Measurements from ENCODE around the gene CDH5.

The CDH5 gene

DNA sequence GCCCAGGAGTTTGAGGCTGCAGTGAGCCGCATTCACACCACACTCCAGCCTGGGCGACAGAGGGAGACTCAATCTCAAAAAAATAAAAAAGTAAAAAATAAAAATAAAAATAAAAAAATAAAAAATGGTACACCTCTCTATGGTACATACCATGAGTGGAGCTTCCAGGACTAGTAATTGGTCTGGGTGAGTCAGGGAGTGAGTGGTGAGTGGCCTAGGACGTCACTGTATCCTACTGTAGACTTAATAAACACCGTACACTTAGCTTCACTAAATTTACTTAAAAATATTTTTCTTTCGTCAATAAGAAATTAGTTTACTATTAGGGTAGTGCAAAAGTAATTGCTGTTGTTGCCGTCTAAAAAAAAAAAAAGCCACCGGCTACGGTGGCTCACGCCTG, 9.0 kb downstream of the CDH5 start:
- DNase-seq: no peak

GRCh38 chr16:66376114-66376513, 9.6 kb downstream of the CDH5 start:
- no peak for DNase-seq

GRCh38 chr16:66376577-66377305, 10.2 kb downstream of the CDH5 start:
- DNase-seq: no peak

GRCh38 chr16:66377324-66377723, 10.8 kb downstream of the CDH5 start:
- DNase-seq: no peak

GRCh38 chr16:66378741-66379570, 12.5 kb downstream of the CDH5 start:
- DNase-seq: no peak

- DNase-seq: no peak
Measured at GRCh38 chr16:66379571-66379941, 13.1 kb downstream of the CDH5 start.

DNA sequence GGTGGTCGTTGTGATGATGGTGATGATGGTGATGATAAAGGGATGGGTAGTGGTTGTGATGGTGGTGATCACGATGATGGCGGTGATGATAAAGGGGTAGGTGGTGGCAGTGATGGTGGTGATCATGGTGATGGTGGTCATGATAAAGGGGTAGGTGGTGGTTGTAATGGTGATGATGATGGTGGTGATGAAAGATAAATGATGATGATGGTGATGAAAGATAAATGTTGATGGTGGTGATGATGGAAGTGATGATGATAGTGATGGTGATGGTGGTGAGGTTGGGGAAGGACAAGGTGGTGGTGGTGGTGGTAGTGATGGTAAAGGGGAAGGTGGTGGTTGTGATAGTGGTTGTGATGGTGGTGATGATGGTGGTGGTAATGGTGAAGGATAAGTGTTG, 13.9 kb downstream of the CDH5 start:
- no peak for DNase-seq

DNA sequence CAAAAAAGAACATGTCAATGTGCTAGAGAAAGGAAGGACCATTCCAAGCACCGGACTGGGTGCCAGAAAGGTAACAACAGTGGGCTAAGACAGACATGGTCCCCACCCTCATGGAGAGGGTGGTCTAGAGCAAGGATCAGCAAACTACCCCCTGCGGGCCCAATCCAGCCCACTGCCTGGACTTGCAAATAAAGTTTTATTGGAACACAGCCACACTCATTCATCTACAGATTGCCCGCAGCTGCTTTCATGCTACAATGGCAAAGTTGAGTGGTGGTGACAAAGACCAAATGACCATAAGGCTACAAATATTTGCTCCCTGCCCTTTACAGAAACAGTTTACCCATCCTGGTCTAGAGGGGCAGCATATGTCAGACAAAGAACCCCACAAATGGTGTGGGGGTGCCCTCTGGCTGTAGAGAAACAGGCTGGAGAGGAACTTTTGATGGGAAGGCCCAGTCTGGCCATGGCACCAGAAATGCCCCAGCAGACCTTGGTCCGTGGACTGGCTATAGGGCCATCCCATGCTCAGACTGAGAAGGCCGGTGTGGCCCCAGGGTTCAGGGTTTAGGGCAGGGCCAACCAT, 15.2 kb downstream of the CDH5 start:
- no peak for DNase-seq

- DNase-seq: no peak
Measured at GRCh38 chr16:66382171-66382965, 15.9 kb downstream of the CDH5 start.

DNA sequence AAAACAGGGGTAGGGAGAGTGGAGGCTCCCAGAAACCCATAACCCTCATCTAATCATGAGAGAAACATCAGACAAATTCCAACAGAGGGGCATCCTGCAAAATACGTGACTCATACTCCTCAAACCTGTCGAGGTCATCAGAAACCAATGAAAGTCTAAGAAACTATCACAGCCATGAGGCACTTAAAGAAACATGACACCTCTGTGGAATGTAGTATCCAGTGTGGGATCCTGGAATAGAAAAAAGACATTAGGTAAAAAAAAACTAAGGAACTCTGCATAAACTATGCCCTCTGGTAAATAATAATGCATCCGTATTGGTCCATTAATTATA, 16.4 kb downstream of the CDH5 start:
- DNase-seq: no peak

- no peak for DNase-seq
Measured at GRCh38 chr16:66383551-66383950, 17.1 kb downstream of the CDH5 start.

- no peak for DNase-seq
Measured at GRCh38 chr16:66385415-66385814, 18.9 kb downstream of the CDH5 start.

- no peak for DNase-seq
Measured at GRCh38 chr16:66386629-66387622, 20.4 kb downstream of the CDH5 start.

DNA sequence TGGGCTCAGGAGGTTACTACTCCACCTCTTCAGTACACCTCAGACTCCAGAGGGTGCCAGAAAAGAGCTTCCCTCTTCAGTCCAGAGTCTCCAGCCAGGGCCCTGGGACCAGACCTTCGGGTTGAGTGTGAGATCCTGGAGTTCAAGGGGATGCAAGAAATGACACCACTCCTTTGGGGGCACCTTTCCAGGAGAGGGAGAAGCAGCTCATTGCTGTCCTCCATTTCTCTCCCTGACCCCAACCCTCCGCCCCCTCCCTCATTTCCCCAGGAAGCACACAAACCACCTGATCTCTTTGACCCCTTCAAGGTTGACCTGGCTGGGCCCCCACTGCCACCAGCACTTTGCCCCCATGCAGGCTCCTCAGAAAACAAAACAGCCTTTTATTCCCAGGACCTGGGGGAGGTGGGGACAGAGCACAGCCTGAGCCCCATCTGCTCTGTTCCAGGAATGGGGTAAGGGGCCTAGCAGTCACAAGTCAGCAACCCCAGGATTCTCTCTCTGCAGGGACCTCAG, 21.4 kb downstream of the CDH5 start:
- no peak for DNase-seq

GRCh38 chr16:66388350-66389139, 22.1 kb downstream of the CDH5 start:
- no peak for DNase-seq

DNA sequence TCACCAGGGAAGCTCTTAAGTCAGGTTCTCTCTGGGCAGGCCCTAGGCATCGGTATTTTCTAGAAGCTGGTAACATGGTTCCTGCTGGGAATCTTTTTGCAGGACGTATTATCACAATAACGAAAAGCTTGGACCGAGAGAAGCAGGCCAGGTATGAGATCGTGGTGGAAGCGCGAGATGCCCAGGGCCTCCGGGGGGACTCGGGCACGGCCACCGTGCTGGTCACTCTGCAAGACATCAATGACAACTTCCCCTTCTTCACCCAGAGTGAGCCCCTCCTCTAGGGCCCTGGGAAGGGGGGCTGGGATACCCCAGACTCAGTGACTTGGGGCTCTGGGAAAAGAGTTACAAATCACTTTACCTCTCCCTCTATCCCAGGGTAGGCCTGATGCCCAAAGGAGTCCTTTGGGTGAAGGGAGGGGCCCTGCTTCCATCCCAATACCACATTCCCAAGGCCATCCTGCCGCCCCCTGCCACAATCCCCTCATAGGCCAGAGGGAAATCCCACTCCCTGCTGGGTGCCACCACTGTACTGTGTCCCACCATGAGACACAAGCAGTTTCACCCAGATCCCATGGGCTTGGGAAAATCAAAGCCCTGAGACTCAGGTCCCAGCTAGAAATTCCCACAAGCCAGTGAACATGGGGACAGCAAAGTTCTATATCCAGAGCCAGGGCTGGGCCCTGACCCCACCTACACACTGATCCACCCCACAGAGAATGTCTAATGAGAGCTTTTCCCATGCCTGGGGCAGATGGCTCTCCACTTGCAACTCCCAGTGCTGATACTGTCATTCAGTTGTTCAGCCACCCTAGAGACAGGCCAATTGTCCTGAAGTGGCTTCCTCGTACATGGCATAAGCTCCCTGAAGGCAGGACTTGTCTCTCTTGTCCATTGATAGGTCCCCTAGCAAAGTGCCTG, 23.0 kb downstream of the CDH5 start:
- no peak for DNase-seq

DNA sequence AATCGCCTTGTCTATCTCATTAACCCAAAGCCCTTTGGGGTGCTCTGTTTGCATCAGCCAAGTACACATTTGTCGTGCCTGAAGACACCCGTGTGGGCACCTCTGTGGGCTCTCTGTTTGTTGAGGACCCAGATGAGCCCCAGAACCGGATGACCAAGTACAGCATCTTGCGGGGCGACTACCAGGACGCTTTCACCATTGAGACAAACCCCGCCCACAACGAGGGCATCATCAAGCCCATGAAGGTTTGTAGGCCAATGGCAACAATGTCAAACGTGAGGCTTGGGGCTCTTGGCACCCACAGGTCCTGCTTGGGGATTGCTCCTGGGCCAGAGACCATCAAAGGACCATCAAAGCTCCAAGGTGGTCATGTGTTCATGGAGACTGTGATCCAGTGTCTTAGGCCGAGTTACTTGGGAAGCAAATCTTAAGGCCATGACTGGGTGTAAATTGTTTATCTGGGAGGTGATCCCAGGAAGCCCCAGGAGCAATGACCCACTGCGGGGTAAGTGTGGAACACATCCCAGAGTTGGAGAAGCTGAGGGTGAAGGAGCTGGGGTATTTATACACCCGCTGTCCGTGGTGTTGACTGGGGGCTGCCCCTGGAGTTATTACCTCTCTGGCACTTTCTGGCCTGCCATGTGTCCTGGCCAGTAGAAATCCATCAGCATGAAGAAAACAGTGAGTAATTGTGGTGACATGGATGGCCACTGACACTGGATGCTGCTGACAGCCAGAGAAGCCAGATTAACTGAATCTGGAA, 24.0 kb downstream of the CDH5 start:
- DNase-seq: no peak

- DNase-seq: no peak
Measured at GRCh38 chr16:66391726-66392670, 25.5 kb downstream of the CDH5 start.

All from activated T-cell treated with anti-CD3 and anti-CD28 coated beads, Interleukin-2, amount 50 U/mL, for 48 hours (primary cell).